ENCODE results near the gene FASN.
A peak's percentile ranks its signal among the peaks of the same experiment; 100 is the strongest.

FASN gene

DNA sequence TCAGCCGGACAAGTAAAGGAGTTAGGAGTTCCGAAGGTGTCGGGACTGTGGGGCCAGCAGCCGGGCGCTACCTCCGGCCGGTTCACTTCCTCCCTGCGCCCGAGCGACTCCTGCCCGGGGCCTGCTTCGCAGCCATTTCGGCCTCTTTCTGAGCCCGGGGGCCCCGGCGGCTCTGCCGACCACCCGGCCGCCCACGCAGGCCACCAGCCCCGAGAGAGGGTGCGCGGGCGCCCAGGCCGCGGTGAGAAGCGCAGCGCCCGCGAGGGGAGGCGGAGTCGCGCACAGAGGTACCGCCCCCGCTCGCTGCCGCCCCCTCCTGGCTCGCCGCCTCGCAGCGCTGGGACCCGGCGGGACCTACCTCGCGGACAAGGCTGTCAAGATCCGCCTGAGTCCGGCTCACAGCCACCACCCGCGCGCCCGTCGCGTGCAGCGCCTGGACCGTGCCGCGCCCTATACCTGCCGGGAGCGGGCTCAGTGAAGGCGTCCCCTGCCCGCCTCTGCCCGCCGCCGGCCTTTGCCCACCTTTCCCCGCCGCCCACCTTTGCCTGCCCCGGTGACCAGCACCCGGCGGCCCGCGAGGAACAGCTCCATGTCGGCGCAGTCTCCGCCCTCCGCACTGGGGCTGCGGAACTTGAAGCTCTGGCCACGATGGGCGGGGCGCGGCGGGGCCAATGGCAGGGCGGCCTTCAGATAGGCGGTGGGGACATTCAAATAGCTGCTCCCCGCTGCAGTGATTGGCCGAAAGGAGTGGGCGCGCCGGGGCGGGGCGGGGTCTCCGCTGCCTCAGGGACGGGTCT, 60.7 kb downstream of the FASN start, which contains the start of gene DCXR:
DCXR (minus strand) TSS at position 606 of the 797 bp plus-strand sequence; CDS start at position 591, 15 bp downstream.
- peak; percentile 99 for DNase-seq

DNA sequence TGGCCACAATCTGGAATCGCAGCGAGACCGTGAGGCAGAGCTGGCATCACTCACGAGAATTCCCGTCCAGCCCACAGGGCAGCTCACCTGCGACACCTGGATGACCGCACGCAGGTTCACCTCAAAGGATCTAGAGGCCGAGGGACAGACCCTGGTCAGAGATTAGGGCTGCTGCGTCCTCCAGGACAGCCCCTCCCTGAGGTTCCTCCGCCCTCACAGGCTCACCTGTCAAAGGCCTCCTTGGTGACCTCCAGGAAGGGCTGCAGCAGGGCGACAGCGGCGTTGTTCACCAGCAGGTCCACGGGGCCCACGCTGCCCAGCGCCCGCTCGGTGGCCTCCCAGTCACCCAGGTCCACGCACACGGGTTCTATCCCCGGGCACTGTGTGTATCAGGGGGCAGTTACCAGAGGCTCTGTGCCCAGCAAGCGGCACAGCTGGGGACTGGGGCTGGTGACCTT, 61.4 kb downstream of the FASN start:
- no peak for DNase-seq

DNA sequence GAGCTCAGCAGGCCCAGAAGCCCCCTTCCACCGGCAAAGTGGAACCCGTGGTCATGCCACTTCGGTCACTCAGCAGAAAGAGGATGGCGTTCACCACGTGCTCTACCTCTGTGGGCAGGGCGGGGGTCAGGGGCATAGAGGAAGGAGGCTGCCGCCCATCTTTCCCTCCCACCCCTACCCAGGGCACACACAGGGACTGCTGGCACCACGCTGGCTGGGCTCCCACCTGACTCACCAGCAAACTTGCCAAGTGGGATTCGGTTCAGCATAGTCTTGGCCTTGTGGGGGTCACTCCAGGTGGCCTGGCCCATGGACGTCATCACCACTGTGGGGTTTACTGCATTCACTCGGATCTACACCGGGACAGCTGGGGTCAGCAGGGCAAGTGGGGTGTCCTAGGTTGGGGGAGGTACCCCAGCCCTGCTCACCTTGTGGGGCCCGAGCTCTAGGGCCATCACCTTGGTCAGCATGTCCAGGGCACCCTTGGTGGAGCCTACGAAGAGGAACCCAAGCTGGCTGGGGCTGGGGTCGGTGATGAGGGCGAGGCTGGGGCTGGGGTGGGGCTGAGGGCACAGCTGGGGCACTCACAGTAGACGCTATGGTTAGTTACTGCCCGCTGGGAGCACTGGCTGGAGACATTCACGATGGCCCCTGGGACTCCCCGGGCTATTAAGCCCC, 61.9 kb downstream of the FASN start:
- no peak for DNase-seq

DNA sequence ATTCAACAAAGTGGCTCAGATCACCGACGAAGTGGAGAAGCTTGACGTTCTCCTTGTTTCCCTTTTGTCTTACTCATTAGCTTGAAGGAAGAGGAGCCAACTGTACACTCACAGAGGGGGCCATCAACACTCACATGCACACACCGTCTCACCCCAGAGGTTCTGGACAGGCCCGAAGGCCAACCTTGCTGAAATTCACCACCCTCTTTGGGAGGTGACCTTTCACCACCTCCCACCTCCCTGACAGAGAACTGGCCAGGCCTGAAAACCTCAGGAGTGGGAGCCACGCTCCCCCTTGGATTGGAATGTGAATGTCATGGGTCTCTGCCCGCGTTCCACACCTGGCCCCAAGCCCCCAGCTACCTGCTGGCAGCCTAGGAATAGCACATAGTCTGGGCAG, 62.5 kb downstream of the FASN start:
- no peak for DNase-seq

DNA sequence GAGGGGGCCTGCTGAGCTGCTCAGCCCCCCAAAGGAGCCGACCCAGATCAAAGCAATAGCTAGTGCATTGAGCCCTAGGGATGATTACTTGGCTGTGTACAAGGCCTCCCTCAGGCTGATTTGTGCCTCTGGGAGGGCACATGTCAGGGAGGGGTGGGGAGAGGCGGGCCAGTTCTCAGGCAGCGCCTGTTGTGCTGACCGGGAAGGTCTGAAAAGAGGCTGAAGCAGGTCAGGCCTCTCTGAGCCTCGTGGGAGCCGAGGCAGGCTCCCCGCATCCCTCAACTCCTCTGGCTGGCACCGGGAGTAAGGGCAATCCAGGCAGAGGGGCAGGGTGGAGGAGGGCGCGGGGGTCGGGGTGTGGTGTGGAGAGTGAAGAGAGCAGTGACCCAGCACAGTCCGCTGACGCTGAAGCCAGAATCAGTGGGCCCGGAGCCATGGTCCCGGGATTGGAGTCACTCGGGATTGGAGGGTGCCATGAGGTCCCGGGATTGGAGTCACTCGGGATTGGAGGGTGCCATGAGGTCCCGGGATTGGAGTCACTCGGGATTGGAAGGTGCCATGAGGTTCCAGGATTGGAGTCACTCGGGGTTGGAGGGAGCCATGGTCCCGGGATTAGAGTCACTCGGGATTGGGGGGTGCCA, 63.5 kb downstream of the FASN start:
- no peak for DNase-seq

DNA sequence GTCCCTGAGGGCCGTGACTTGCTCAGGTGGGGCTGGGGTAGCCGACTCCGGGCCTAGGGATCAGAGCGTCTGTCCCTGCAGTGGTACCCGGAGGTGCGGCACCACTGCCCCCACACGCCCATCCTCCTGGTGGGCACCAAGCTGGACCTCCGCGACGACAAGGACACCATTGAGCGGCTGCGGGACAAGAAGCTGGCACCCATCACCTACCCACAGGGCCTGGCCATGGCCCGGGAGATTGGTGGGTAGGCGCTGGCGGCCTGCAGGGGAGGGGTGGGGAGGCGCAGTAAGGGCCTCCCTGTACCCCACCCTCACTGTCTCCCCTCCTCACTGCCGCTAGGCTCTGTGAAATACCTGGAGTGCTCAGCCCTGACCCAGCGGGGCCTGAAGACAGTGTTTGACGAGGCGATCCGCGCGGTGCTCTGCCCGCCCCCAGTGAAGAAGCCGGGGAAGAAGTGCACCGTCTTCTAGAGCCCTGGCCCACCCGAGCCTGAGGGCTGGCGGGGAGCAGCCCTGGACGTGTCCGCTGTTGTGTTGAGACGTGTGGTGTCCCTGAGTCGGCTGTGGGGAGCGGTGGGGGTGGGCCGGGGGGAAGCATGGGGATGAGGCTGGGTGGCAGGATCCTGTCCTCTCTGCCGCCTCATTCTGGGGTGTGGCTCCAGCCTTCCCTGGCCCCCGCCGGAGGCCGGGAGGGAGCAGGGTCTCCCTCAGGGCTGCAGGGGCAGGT, 64.5 kb downstream of the FASN start:
- DNase-seq = no peak

DNA sequence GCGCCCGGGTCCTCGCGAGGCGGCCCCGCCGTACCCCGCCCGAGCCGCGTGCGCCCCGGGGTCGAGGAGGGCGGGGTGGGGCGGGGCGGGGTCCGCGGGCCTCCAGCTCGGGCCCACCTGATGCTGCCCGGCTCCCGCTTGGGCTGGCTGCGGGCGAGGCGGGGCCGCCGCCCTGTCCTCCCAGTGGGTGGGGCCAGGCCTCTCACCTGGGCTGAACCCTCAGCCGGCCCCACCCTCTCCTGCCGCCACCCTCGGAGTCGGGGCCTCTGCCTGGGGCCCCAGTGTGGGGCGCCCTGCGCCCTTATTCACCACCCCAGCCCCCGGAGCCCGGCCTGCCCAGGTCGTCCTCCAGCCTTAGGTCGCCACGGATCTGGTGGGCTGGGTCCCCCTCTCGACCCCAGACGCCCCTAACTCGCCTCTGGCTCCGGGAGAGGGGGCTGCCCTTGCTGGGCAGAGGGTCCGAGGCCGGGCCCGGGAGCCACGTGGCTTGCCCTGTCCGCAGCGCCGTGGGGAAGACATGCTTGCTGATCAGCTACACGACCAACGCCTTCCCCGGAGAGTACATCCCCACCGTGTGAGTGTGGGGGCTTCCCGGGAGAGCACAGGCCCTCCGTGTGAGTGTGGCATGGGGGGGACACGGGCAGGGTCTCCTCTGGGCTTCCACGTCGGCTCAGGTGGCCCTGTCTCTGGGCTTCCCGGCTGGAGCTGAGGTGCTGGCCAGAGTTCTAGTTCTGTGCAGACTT, 66.0 kb downstream of the FASN start:
- peak; percentile 57 for DNase-seq

DNA sequence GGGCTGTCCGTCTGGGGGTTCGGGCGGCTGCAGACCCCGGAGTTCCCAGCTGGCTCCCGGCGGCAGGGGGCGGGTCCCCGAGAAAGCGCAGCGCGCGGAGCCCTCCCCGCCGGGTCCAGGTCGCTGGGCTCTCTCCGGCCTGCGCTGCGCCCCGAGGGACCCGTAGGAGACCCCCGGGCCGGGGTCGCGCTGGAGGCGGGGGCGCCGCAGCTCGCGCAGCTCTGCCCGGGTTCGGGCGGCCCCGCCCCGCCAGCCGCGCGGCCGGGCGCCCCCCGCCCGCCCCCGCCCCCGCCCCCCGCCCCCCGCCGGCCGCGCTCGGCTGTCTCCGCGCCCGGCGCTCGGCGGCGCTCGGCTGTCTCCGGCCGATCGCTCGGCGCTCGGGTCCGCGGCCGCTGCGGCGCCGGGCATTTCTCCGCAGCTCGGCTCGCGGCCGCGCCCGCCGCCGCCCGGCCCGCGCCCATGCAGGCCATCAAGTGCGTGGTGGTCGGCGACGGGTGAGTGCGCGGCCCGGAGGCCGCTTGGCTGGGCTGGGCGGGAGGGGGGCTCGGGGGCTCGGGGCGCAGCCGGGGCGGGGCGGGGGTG, 66.6 kb downstream of the FASN start, which contains the start of gene RAC3:
RAC3 (plus strand) TSS at position 376 of the 582 bp plus-strand sequence; CDS start at position 460, 84 bp downstream.
- peak; percentile 70 for DNase-seq

DNA sequence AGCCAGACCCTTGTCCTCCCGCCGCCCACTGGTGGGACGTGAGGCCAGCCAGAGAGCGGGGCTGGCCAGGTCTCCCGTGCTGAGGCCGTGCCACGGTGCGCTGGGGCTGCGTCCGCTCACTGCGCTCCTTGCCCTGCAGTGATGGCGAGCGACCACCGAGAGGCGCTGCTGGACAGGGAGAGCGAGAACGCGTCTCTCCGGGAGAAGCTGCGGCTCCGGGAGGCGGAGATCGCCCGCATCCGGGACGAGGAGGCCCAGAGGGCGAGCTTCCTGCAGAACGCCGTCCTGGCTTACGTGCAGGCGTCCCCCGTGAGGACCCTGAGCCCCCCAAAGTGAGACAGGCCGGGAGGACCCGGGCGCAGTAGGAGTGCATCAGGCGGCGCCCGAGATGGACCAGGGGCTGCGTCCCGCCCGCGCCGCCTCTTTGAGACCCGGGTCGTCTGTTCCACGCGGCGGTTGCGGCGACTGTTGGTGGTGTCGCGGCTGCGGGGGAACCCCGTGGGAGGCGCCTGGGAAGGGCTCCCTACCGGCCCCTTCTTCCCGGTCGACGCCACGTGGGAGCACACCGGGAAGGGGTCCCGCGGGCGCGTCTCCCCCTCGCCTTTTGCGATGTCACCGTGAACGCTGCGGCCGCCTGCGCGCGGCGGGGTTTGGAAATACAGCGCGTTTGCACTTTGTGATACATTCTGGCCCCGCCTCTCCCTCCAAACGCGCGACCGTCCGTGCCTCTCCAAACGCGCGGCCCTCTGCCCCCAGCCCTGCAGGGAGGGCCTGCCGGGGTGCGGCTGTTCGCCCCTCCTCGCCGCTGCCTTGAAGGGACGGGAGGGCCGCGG, 67.3 kb downstream of the FASN start:
- DNase-seq = peak; percentile 92

DNA sequence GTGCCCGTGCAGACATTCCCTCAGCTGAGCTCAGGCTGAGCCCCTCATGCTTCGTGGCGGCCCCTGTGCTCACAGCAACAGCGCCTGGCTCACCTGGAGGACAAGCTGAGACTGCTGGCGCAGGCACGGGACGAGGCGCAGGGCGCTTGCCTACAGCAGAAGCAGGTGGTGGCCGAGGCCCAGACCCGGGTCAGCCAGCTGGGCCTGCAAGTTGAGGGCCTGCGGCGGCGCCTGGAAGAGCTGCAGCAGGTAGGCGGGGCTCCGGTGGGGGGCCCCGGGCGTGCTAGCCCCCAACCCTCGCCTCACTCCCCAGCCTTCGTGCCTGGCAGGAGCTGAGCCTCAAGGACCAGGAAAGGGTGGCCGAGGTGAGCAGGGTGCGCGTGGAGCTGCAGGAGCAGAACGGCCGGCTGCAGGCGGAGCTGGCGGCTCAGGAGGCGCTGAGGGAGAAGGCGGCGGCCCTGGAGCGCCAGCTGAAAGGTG, 68.0 kb downstream of the FASN start:
- DNase-seq = no peak

DNA sequence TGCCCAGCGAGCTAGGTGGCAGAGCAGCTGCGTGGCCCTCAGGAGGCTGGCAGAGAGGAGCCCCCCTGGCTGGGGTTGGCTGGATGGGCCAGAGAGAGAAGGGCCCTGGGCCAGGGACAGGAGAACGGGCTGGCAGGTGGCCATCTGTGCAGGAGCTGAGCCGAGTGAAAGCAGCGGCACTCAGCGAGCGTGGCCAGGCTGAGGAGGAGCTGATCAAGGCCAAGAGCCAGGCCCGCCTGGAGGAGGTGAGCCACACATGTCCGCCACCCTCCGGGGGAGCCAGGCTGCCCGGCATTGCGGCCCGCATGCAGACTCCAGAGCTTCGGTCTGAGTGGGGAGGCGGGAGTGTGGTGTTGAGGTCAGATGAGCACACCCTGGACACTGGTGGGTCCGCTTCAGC, 68.6 kb downstream of the FASN start:
- DNase-seq = no peak

DNA sequence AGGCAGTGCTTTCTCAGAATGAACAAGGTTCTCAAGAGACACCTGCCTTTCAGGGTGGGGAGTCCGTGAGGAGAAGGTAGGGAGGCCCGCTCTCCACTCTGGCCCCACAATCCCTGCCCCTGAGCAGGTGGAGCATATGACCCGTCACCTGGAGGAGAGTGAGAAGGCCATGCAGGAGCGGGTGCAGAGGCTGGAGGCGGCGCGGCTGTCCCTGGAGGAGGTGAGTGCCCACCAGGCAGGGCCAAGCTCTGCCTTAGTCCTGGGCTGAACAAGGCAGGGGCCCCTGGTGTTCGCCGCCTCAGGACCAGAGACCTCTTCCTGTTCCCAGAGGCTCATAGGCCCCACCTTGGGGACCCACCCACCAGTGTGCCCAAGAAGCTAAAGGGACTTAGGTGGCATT, 69.1 kb downstream of the FASN start:
- DNase-seq = no peak

Data from hematopoietic multipotent progenitor cell treated with erythropoietin and hydrocortisone succinate and interleukin-3 and kit ligand, for 4 days (in vitro differentiated cells).